NCI-H460 (cell line): ENCODE measurements around the gene QSOX1. TPM values are rescaled to one million over a fixed set of nuclear protein-coding genes. Genes with fewer than 3 reads are reported as not detected.
"Not testable (repeated sequence)": the region's sequence is repeated elsewhere in the genome, so short reads cannot be mapped to it uniquely, and the experiment has no call there.

Experiments
- DNase-seq: peaks from one replicate; pipeline ENCODE4 v3.0.0-alpha.2; 2016; ENCODE audit warnings: low read depth; ENCODE audit errors: extremely low read depth
- total RNA-seq: library from RNA; depleted of rRNA; stranded (reverse); fragments of >200 nt; shearing (Covaris generic); gene quantifications from 2 replicates; pipeline ENCODE4 v1.2.3, GENCODE V29; 2014

Gene QSOX1
- total RNA-seq, 1 experiment from 2014 or later, result 122 TPM

GRCh38 chr1:180186831-180187230, 32.2 kb downstream of the QSOX1 start:
- no peak for DNase-seq

GRCh38 chr1:180187626-180188025, 33.0 kb downstream of the QSOX1 start:
- DNase-seq, result no peak

- peak; percentile 75 for DNase-seq
These were observed 33.4 kb downstream of the QSOX1 start for GRCh38 chr1:180188091-180188506.

- no peak for DNase-seq
These were observed 34.1 kb downstream of the QSOX1 start for GRCh38 chr1:180188684-180189175.

- no peak for DNase-seq
These were observed 35.4 kb downstream of the QSOX1 start for GRCh38 chr1:180190091-180190490.

GRCh38 chr1:180192172-180192571, 37.5 kb downstream of the QSOX1 start:
- DNase-seq, result no peak

GRCh38 chr1:180193141-180194047, 38.7 kb downstream of the QSOX1 start:
- DNase-seq, result no peak

GRCh38 chr1:180194048-180194425, 39.4 kb downstream of the QSOX1 start:
- DNase-seq, result no peak

GRCh38 chr1:180194546-180195207, 40.0 kb downstream of the QSOX1 start:
- DNase-seq, result no peak

- no peak for DNase-seq
These were observed 40.7 kb downstream of the QSOX1 start for GRCh38 chr1:180195401-180195800.

GRCh38 chr1:180195916-180196315, 41.2 kb downstream of the QSOX1 start:
- DNase-seq, result no peak

- no peak for DNase-seq
These were observed 41.9 kb downstream of the QSOX1 start for GRCh38 chr1:180196436-180197003.

GRCh38 chr1:180197231-180197630, 42.6 kb downstream of the QSOX1 start:
- DNase-seq, result no peak

GRCh38 chr1:180198196-180198595, 43.5 kb downstream of the QSOX1 start:
- DNase-seq, result no peak

- no peak for DNase-seq
These were observed 43.9 kb downstream of the QSOX1 start for GRCh38 chr1:180198611-180199010.

GRCh38 chr1:180199018-180199417, 44.3 kb downstream of the QSOX1 start:
- no peak for DNase-seq

- no peak for DNase-seq
These were observed 47.0 kb downstream of the QSOX1 start for GRCh38 chr1:180201451-180202200.

- DNase-seq, result not testable (repeated sequence)
These were observed 47.9 kb downstream of the QSOX1 start for GRCh38 chr1:180202588-180202987.

GRCh38 chr1:180204231-180204630, 49.6 kb downstream of the QSOX1 start:
- DNase-seq, result no peak

- no peak for DNase-seq
These were observed 51.9 kb downstream of the QSOX1 start for GRCh38 chr1:180206581-180206980.

GRCh38 chr1:180208264-180208663, 53.6 kb downstream of the QSOX1 start:
- DNase-seq, result no peak
